Loucy (cell line): ENCODE results near the gene MOCOS.

Experiments
- CTCF ChIP-seq: fragments of 200-600 bp; sonication (generic); conservative IDR thresholded peaks from 2 replicates; pipeline ENCODE4 v1.5.1; 2014; ENCODE audit warnings: mild to moderate bottlenecking, antibody characterized with exemption, low read length
- EZH2phosphoT487 ChIP-seq: fragments of 200-600 bp; IDR thresholded peaks from 2 replicates; pipeline ENCODE4 v1.6.1; 2018; ENCODE audit warnings: antibody characterized with exemption, mild to moderate bottlenecking, moderate library complexity, borderline replicate concordance

GRCh38 chr18:36199691-36200295 is 12.5 kb downstream of the MOCOS start:
- TF ChIP-seq CTCF (no peak), EZH2phosphoT487 (no peak)
